IMR-90 (cell line): ENCODE results near the gene KCNQ1. TPM values are rescaled to one million over a fixed set of nuclear protein-coding genes. Genes with fewer than 3 reads are reported as not detected.
A peak's percentile ranks its signal among the peaks of the same experiment; 100 is the strongest.

Experiments
- ATAC-seq: fragments of 200-7000 bp; cut with Tn5 transposase; 2 replicates; pipeline ENCODE4 v1.9.1; 2020; ENCODE audit warnings: low read depth, mild to moderate bottlenecking, moderate library complexity
- BruUV-seq: library from RNA; stranded (reverse); fragments of 400-500 nt; replicated peaks from 2 replicates; lab custom pipeline; 2021; lab: Mats Ljungman, UMichigan
- CTCF ChIA-PET: fragments of 300-600 bp; formaldehyde crosslinking; extraction: SDS; loops from one replicate; lab custom pipeline; 2021; ENCODE audit warnings: antibody characterized with exemption; lab: Yijun Ruan, JAX
- POLR2A ChIA-PET: fragments of 300-600 bp; sonication (Branson Sonifier 250); formaldehyde crosslinking; loops from one replicate; lab custom pipeline; 2022; ENCODE audit warnings: antibody characterized with exemption; ENCODE audit not compliant: unreplicated experiment; lab: Charles Lee
- DNase-seq: peaks from one replicate; pipeline ENCODE4 v3.0.0; 2013
- H2AFZ ChIP-seq: replicated peaks from 2 replicates; pipeline ENCODE3; 2013; ENCODE audit warnings: low read length, mild to moderate bottlenecking; ENCODE audit not compliant: poor library complexity
- H2AK5ac ChIP-seq: 2 replicates; pipeline ENCODE4 v1.6.1; 2013; ENCODE audit warnings: low read depth, low read length, inconsistent platforms
- H2AK9ac ChIP-seq: replicated peaks from 2 replicates; pipeline ENCODE3; 2013; ENCODE audit warnings: mild to moderate bottlenecking, low read depth, low read length, moderate library complexity; ENCODE audit not compliant: poor library complexity
- H2BK120ac ChIP-seq: 2 replicates; pipeline ENCODE4 v1.6.1; 2013; ENCODE audit warnings: low read depth, low read length, inconsistent platforms
- H2BK15ac ChIP-seq: 3 replicates; pipeline ENCODE4 v1.6.1; 2013; ENCODE audit warnings: low read depth, low read length, inconsistent platforms
- H2BK20ac ChIP-seq: 2 replicates; pipeline ENCODE4 v1.6.1; 2013; ENCODE audit warnings: low read depth, mild to moderate bottlenecking, inconsistent platforms, low read length, moderate library complexity
- H2BK5ac ChIP-seq: 2 replicates; pipeline ENCODE4 v1.6.1; 2013; ENCODE audit warnings: mild to moderate bottlenecking, low read depth, low read length, inconsistent platforms; ENCODE audit not compliant: poor library complexity, severe bottlenecking
- H3K14ac ChIP-seq: replicated peaks from 2 replicates; pipeline ENCODE4 v1.6.1; 2013; ENCODE audit warnings: low read depth, low read length, inconsistent platforms
- H3K18ac ChIP-seq: 2 replicates; pipeline ENCODE4 v1.6.1; 2013; ENCODE audit warnings: low read depth, low read length, control low read depth
- H3K23ac ChIP-seq: 2 replicates; pipeline ENCODE4 v1.6.1; 2013; ENCODE audit warnings: low read depth, low read length, inconsistent platforms
- H3K27ac ChIP-seq: 2 replicates; pipeline ENCODE4 v1.5.1; 2013; ENCODE audit warnings: mild to moderate bottlenecking, control low read depth, low read length; ENCODE audit not compliant: insufficient read depth
- H3K27me3 ChIP-seq: 2 replicates; pipeline ENCODE4 v1.6.1; 2013; ENCODE audit warnings: low read length; ENCODE audit not compliant: control insufficient read depth, insufficient read depth
- H3K36me3 ChIP-seq: 2 replicates; pipeline ENCODE4 v1.6.1; 2013; ENCODE audit warnings: low read length, mixed read lengths; ENCODE audit not compliant: control insufficient read depth, insufficient read depth
- H3K4ac ChIP-seq: 2 replicates; pipeline ENCODE4 v1.6.1; 2013; ENCODE audit warnings: low read depth, low read length, inconsistent platforms
- H3K4me1 ChIP-seq: 2 replicates; pipeline ENCODE4 v1.6.1; 2013; ENCODE audit warnings: low read length, mixed read lengths; ENCODE audit not compliant: control insufficient read depth, insufficient read depth
- H3K4me2 ChIP-seq: 2 replicates; pipeline ENCODE4 v1.6.1; 2013; ENCODE audit warnings: low read depth, mild to moderate bottlenecking, control low read depth, low read length, moderate library complexity
- H3K4me3 ChIP-seq: 2 replicates; pipeline ENCODE4 v1.5.1; 2013; ENCODE audit warnings: low read depth, mild to moderate bottlenecking, control low read depth, low read length, moderate library complexity; ENCODE audit not compliant: insufficient read depth
- H3K56ac ChIP-seq: 2 replicates; pipeline ENCODE4 v1.6.1; 2013; ENCODE audit warnings: low read length, inconsistent platforms; ENCODE audit not compliant: insufficient read depth; ENCODE audit errors: extremely low read depth
- H3K79me1 ChIP-seq, 2 experiments: 2 replicates each; pipeline ENCODE4 v1.6.1; 2013; ENCODE audit warnings: low read length in 2 of 2, inconsistent platforms in 1 of 2, low read depth in 1 of 2
- H3K9ac ChIP-seq: 2 replicates; pipeline ENCODE4 v1.6.1; 2013; ENCODE audit warnings: low read depth, low read length, control low read depth
- H3K9me1 ChIP-seq: 2 replicates; pipeline ENCODE4 v1.6.1; 2013; ENCODE audit warnings: low read length, inconsistent platforms; ENCODE audit not compliant: insufficient read depth
- H3K9me3 ChIP-seq: 2 replicates; pipeline ENCODE4 v1.6.1; 2013; ENCODE audit warnings: low read length; ENCODE audit not compliant: control insufficient read depth, insufficient read depth
- H4K20me1 ChIP-seq: 2 replicates; pipeline ENCODE4 v1.6.1; 2013; ENCODE audit warnings: low read length, inconsistent platforms; ENCODE audit not compliant: insufficient read depth
- H4K5ac ChIP-seq: 2 replicates; pipeline ENCODE4 v1.6.1; 2013; ENCODE audit warnings: mild to moderate bottlenecking, low read depth, low read length, control low read depth
- H4K8ac ChIP-seq, 2 experiments: 2 replicates each; pipeline ENCODE4 v1.6.1; 2013; ENCODE audit warnings: low read depth in 2 of 2, low read length in 2 of 2, control low read depth in 1 of 2, inconsistent platforms in 1 of 2
- H4K91ac ChIP-seq: 2 replicates; pipeline ENCODE4 v1.6.1; 2013; ENCODE audit warnings: low read depth, low read length, inconsistent platforms; ENCODE audit not compliant: insufficient read depth
- CEBPB ChIP-seq: IDR thresholded peaks from 2 replicates; pipeline ENCODE4 v1.6.1; 2012; ENCODE audit warnings: low read depth, low read length, improper control_type of control experiment
- CHD1 ChIP-seq: IDR thresholded peaks from 2 replicates; pipeline ENCODE4 v1.6.1; 2012; ENCODE audit warnings: low read depth, low read length, improper control_type of control experiment
- FOS ChIP-seq: fragments of 150-350 bp; IDR thresholded peaks from 2 replicates; pipeline ENCODE4 v1.6.1; 2016; ENCODE audit warnings: low read depth, low read length
- MAFK ChIP-seq: IDR thresholded peaks from 2 replicates; pipeline ENCODE4 v1.6.1; 2012; ENCODE audit warnings: low read depth, low read length, improper control_type of control experiment
- MAZ ChIP-seq: IDR thresholded peaks from 2 replicates; pipeline ENCODE4 v1.6.1; 2012; ENCODE audit warnings: low read depth, mild to moderate bottlenecking, low read length, improper control_type of control experiment, moderate library complexity, borderline replicate concordance
- MXI1 ChIP-seq: IDR thresholded peaks from 2 replicates; pipeline ENCODE4 v1.6.1; 2012; ENCODE audit warnings: low read depth, mild to moderate bottlenecking, low read length, moderate library complexity, borderline replicate concordance
- NFE2L2 ChIP-seq: fragments of 150-350 bp; IDR thresholded peaks from 2 replicates; pipeline ENCODE4 v1.6.1; 2016; ENCODE audit warnings: low read depth, mild to moderate bottlenecking, low read length
- RAD21 ChIP-seq: IDR thresholded peaks from 2 replicates; pipeline ENCODE4 v1.6.1; 2012; ENCODE audit warnings: low read length, improper control_type of control experiment
- RFX5 ChIP-seq: IDR thresholded peaks from 2 replicates; pipeline ENCODE4 v1.8.0; 2012; ENCODE audit warnings: low read depth, mild to moderate bottlenecking, low read length, moderate library complexity
- SMC3 ChIP-seq: fragments of 150-350 bp; IDR thresholded peaks from 2 replicates; pipeline ENCODE4 v1.6.1; 2016; ENCODE audit warnings: low read depth, mild to moderate bottlenecking, antibody characterized with exemption, low read length, moderate library complexity
- WGBS, 2 experiments: methylation state at CpG; one replicate each; pipeline versions ENCODE4 v1.1.5 to v1.1.7; 2013; ENCODE audit warnings: missing lambda C conversion rate in 2 of 2; ENCODE audit not compliant: insufficient read length in 1 of 2; ENCODE audit errors: extremely low coverage in 2 of 2; 5-methylcytosine and 5-hydroxymethylcytosine counted together
- dilution Hi-C: fragments of 300-500 bp; cut with HindIII; formaldehyde crosslinking; loops from one replicate; pipeline ENCODE4 v1.14.3; 2018; ENCODE audit warnings: low sequenced_read_pairs; ENCODE audit not compliant: unreplicated experiment
- in situ Hi-C: fragments of 300-500 bp; cut with MboI; formaldehyde crosslinking; loops from 3 replicates; pipeline ENCODE4 v1.14.3; 2019; ENCODE audit warnings: low sequenced_read_pairs, inconsistent platforms, mixed read lengths
- intact Hi-C: fragments of 100-400 bp; cut with micrococcal nuclease; formaldehyde crosslinking; loops from 2 replicates; pipeline ENCODE4 v1.10.0; 2022
- polyA plus RNA-seq, 3 experiments: library from polyadenylated mRNA; depleted of rRNA; stranded (reverse); fragments of >200 nt; gene quantifications; 2 replicates each; pipeline ENCODE4 v1.2.3, GENCODE V29; 2012; ENCODE audit warnings: low replicate concordance in 1 of 3
- total RNA-seq: library from RNA; depleted of rRNA; stranded (reverse); fragments of >200 nt; gene quantifications from 2 replicates; pipeline ENCODE4 v1.2.3, GENCODE V29; 2012
- TF ChIP-seq, protein P1 (sequence below): conservative IDR thresholded peaks from 2 replicates; pipeline ENCODE4 v1.5.1; 2012; ENCODE audit warnings: mild to moderate bottlenecking, low read depth, low read length, improper control_type of control experiment
- TF ChIP-seq, protein P2 (sequence below): fragments of 150-350 bp; IDR thresholded peaks from 2 replicates; pipeline ENCODE4 v1.6.1; 2017; ENCODE audit warnings: mild to moderate bottlenecking, antibody characterized with exemption, low read length, low read depth

The KCNQ1 gene
- total and polyA plus RNA-seq, 2 of the 4 experiments (the other 2 are of a cell fraction), result 0.07 TPM; not detected in 1

DNA sequence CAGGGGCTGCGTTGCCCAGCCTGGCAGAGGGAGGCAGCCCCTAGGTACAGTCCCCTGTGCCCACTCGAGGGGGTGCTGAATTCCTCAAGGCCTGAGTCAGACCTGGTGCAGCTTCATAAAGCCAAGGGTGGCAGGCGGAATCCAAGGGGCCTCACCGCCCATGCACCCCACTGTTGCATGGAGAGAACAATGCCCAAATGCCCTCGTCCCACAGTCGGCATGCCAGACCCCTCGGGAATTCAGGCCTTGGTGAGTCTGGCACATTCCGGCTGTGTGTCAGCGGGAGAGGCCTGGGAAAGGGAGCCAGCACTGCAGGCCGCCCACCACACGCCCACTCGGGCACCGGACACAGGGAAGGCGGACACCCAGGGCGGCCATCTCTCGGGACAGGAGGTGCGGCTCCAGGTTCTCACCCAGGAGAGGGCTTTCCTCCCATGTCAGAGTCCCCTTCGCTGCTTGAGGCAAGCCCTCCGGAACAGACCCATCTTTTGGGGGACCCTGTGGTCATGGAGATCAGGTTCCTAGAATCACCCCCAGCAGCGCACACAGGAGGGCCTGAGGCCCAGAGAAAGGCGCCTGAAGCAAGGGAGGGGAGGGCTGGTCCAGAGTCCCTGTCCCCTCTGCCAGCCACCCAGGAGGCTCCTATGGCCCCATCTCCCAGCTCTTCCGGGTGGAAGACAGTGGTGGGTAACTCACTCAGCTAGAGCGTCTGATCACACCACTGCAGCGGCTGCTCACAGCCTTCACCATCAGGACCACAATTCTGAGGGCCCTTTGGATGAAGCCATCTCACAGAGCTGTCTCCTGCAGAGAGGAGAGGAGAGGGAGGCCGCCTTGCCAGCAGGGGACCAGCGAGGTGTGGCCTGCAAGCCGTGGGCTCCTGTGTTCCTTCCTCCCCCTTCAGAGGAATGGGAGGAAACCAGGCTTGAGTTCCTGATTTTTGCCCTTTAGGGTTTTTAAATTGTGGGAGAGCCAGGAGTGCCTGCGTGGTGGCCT is 286.6 kb downstream of the KCNQ1 start:
- no peak overlapping the region for H3K56ac ChIP-seq
- CTCF ChIA-PET, result no interaction called here
- no peak for ATAC-seq

More for the DNA sequence above, 286.6 kb downstream of the KCNQ1 start:
- peaks cover 9% of the 10 kb centered on the region for H3K9me3 ChIP-seq
- no peak overlapping the region for H3K4me3 ChIP-seq
- peak overlapping the region; percentile 43 for H2AFZ ChIP-seq
- no peak overlapping the region for H2AK5ac ChIP-seq
- H3K9me1 ChIP-seq, result no peaks in the 10 kb centered on the region
- no peak for TF ChIP-seq CEBPB
- TF ChIP-seq RFX5, result no peak
- TF ChIP-seq, protein P1, sequence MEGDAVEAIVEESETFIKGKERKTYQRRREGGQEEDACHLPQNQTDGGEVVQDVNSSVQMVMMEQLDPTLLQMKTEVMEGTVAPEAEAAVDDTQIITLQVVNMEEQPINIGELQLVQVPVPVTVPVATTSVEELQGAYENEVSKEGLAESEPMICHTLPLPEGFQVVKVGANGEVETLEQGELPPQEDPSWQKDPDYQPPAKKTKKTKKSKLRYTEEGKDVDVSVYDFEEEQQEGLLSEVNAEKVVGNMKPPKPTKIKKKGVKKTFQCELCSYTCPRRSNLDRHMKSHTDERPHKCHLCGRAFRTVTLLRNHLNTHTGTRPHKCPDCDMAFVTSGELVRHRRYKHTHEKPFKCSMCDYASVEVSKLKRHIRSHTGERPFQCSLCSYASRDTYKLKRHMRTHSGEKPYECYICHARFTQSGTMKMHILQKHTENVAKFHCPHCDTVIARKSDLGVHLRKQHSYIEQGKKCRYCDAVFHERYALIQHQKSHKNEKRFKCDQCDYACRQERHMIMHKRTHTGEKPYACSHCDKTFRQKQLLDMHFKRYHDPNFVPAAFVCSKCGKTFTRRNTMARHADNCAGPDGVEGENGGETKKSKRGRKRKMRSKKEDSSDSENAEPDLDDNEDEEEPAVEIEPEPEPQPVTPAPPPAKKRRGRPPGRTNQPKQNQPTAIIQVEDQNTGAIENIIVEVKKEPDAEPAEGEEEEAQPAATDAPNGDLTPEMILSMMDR, result no peak
- no peak for TF ChIP-seq MAZ
- TF ChIP-seq CHD1, result no peak
- no peak for TF ChIP-seq NFE2L2
- TF ChIP-seq, protein P2, sequence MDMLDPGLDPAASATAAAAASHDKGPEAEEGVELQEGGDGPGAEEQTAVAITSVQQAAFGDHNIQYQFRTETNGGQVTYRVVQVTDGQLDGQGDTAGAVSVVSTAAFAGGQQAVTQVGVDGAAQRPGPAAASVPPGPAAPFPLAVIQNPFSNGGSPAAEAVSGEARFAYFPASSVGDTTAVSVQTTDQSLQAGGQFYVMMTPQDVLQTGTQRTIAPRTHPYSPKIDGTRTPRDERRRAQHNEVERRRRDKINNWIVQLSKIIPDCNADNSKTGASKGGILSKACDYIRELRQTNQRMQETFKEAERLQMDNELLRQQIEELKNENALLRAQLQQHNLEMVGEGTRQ, result no peak
- no peak for TF ChIP-seq FOS
- no peak for TF ChIP-seq MAFK
- no peak for TF ChIP-seq RAD21
- no peak for TF ChIP-seq SMC3
- no peak for TF ChIP-seq MXI1
- H2BK20ac ChIP-seq, result no peak overlapping the region
- no peak overlapping the region for H3K4ac ChIP-seq
- in situ Hi-C loops (no loop called here), dilution Hi-C loops (no loop called here), intact Hi-C loops (no loop called here)
- H3K4me2 ChIP-seq, result no peak overlapping the region
- no peaks in the 10 kb centered on the region; the same call in 1 of the 2 replicates for H3K4me1 ChIP-seq
- no peaks in the 10 kb centered on the region; the same call in 1 of the 2 replicates for H4K20me1 ChIP-seq
- H3K23ac ChIP-seq, result no peak overlapping the region
- H2BK5ac ChIP-seq, result no peak overlapping the region
- BruUV-seq, result no TSS peak
- H3K27me3 ChIP-seq, result peaks cover 20% of the 10 kb centered on the region; the same call in 1 of the 2 replicates
- no peak overlapping the region for H2BK15ac ChIP-seq
- no peak overlapping the region for H3K14ac ChIP-seq
- H2BK120ac ChIP-seq, result no peak overlapping the region
- 83% methylated on average over 8 of the region's 28 CpGs; no CpG with 5 or more reads in 1 of the 2 experiments for WGBS, 2 experiments
- H3K36me3 ChIP-seq, result no peaks in the 10 kb centered on the region
- no peak for DNase-seq
- H4K8ac ChIP-seq, result no peak overlapping the region
- H3K79me1 ChIP-seq, result no peaks in the 10 kb centered on the region
- H3K18ac ChIP-seq, result no peak overlapping the region
- H2AK9ac ChIP-seq, result no peak overlapping the region
- POLR2A ChIA-PET, result no interaction called here
- no peak overlapping the region for H3K27ac ChIP-seq
- H3K9ac ChIP-seq, result no peak overlapping the region
- H4K5ac ChIP-seq, result no peak overlapping the region
- no peak overlapping the region for H4K91ac ChIP-seq
